HG03442 (cell line): ENCODE data around the gene CCDC88C.
"Not testable (repeated sequence)": the region's sequence is repeated elsewhere in the genome, so short reads cannot be mapped to it uniquely, and the experiment has no call there.

Source experiments
- ATAC-seq: cut with Tn5 transposase; IDR thresholded peaks from one replicate; pipeline ENCODE4 v1.9.1; 2021; ENCODE audit warnings: mild to moderate bottlenecking, moderate library complexity; ENCODE audit not compliant: unreplicated experiment

Gene CCDC88C

GRCh38 chr14:91253795-91254323, 163.8 kb downstream of the CCDC88C start:
- no peak for ATAC-seq

- no peak for ATAC-seq
Observed at GRCh38 chr14:91252871-91253794, 164.5 kb downstream of the CCDC88C start.

- no peak for ATAC-seq
Observed at GRCh38 chr14:91250912-91251311, 166.7 kb downstream of the CCDC88C start.

GRCh38 chr14:91249841-91250616, 167.6 kb downstream of the CCDC88C start:
- ATAC-seq = peak; percentile 75

- no peak for ATAC-seq
Observed at GRCh38 chr14:91246051-91246852, 171.4 kb downstream of the CCDC88C start.

GRCh38 chr14:91245616-91246015, 172.0 kb downstream of the CCDC88C start:
- ATAC-seq = not testable (repeated sequence)

- no peak for ATAC-seq
Observed at GRCh38 chr14:91245029-91245428, 172.6 kb downstream of the CCDC88C start.

GRCh38 chr14:91244501-91244901, 173.1 kb downstream of the CCDC88C start, which contains the start of gene GPR68:
Gene GPR68, minus strand, starts transcription at chr14:91244704. Its CDS starts 9,654 bp downstream, at chr14:91235050.
- ATAC-seq = no peak

GRCh38 chr14:91243074-91243471, 174.5 kb downstream of the CCDC88C start:
- no peak for ATAC-seq

- ATAC-seq = no peak
Observed at GRCh38 chr14:91242635-91243034, 175.0 kb downstream of the CCDC88C start.

GRCh38 chr14:91241863-91242262, 175.8 kb downstream of the CCDC88C start:
- ATAC-seq = peak; percentile 59

GRCh38 chr14:91238661-91239060, 179.0 kb downstream of the CCDC88C start:
- ATAC-seq = no peak

GRCh38 chr14:91238085-91238484, 179.5 kb downstream of the CCDC88C start:
- ATAC-seq = no peak

- ATAC-seq = no peak
Observed at GRCh38 chr14:91237219-91237618, 180.4 kb downstream of the CCDC88C start.

GRCh38 chr14:91235841-91236240, 181.8 kb downstream of the CCDC88C start:
- ATAC-seq = no peak

- ATAC-seq = no peak
Observed at GRCh38 chr14:91234791-91235114, 182.9 kb downstream of the CCDC88C start.

- ATAC-seq = no peak
Observed at GRCh38 chr14:91233936-91234790, 183.5 kb downstream of the CCDC88C start.

- ATAC-seq = no peak
Observed at GRCh38 chr14:91232603-91233002, 185.0 kb downstream of the CCDC88C start.

GRCh38 chr14:91232052-91232451, 185.6 kb downstream of the CCDC88C start:
- no peak for ATAC-seq

- no peak for ATAC-seq
Observed at GRCh38 chr14:91231446-91231845, 186.2 kb downstream of the CCDC88C start.
